Adrenal gland (tissue), 12 donors: ENCODE results near the gene PRDM15. TPM values are rescaled to one million over a fixed set of nuclear protein-coding genes. Genes with fewer than 3 reads are reported as not detected.

Experiments
- DNase-seq, 7 donors: peaks; one replicate each; pipeline ENCODE4 v3.0.0-alpha.2; 2019 to 2020
- H3K27ac ChIP-seq, 5 donors: fragments of 200-600 bp; sonication (generic) in 4 of 5; 1 replicate in 3 of 5; 2 replicates in 2 of 5; pipeline versions ENCODE4 v1.5.1 to v1.8.0; 2016 to 2020; ENCODE audit warnings: mild to moderate bottlenecking in 1 of 5
- H3K27me3 ChIP-seq: fragments of 200-600 bp; 2 replicates; pipeline ENCODE4 v1.8.0; 2021
- H3K36me3 ChIP-seq, 2 donors: fragments of 200-600 bp; replicated peaks in 1 of 2; 1 replicate in 1 of 2; 2 replicates in 1 of 2; pipeline versions ENCODE4 v1.5.1 to v1.8.0; 2018 to 2022
- H3K4me1 ChIP-seq, 2 donors: fragments of 200-600 bp; replicated peaks in 1 of 2; 1 replicate in 1 of 2; 2 replicates in 1 of 2; pipeline versions ENCODE4 v1.5.1 to v1.8.0; 2018 to 2021
- H3K4me3 ChIP-seq, 4 donors: fragments of 200-600 bp; sonication (generic) in 3 of 4; one replicate each; pipeline ENCODE4 v1.5.1; 2016 to 2018
- H3K9me3 ChIP-seq, 3 donors: fragments of 200-600 bp; sonication (generic) in 1 of 3; replicated peaks in 1 of 3; 1 replicate in 2 of 3; 2 replicates in 1 of 3; pipeline versions ENCODE4 v1.5.1 to v1.8.0; 2016 to 2021
- CTCF ChIP-seq, 6 experiments: fragments of 450-650 bp in 4 of 6; fragments of 200-600 bp in 2 of 6; sonication (generic) in 1 of 6; IDR thresholded peaks; 1 replicate in 5 of 6; 2 replicates in 1 of 6; pipeline versions ENCODE4 v1.5.1 to v1.8.0; 2016 to 2021; ENCODE audit warnings: antibody characterized with exemption in 6 of 6, mild to moderate bottlenecking in 2 of 6, moderate library complexity in 1 of 6
- POLR2A ChIP-seq, 2 donors: fragments of 450-650 bp; IDR thresholded peaks; one replicate each; pipeline ENCODE4 v1.6.1; 2017; ENCODE audit warnings: antibody characterized with exemption in 2 of 2, mild to moderate bottlenecking in 2 of 2, moderate library complexity in 1 of 2
- WGBS, 4 donors: extraction: QIAGEN DNeasy Blood & Tissue Kit in 2 of 4; methylation state at CpG; one replicate each; pipeline versions ENCODE4 v1.1.5 to v1.1.7; 2013 to 2017; 5-methylcytosine and 5-hydroxymethylcytosine counted together
- intact Hi-C, 2 donors: fragments of 100-400 bp; cut with DNase I; formaldehyde crosslinking; loops; one replicate each; pipeline versions ENCODE4 v1.14.1 to v1.15.0; 2022 to 2023
- polyA plus RNA-seq, 3 donors: library from polyadenylated mRNA; stranded (reverse); fragments of 200-250 nt in 2 of 3; fragments of 350-450 nt in 1 of 3; fragmentation: Illumina TruSeq in 1 of 3; extraction: RNeasy Lipid Tissue Mini Kit (QIAGEN cat#74804) in 1 of 3; gene quantifications; one replicate each; pipeline ENCODE4 v1.2.3, GENCODE V29; 2013 to 2014
- total RNA-seq, 9 donors: library from RNA; depleted of rRNA in 4 of 9; stranded (reverse); fragments of >200 nt in 4 of 9; fragments of 120-200 nt in 1 of 9; fragmentation: NEBNext Ultra II Directional in 1 of 9; extraction: Animal tissue kit (Norgen Biotek cat#: 25700) in 1 of 9; gene quantifications; one replicate each; pipeline versions ENCODE4 v1.1.0 to v1.2.4, GENCODE V29; 2013 to 2023
- donor health status: healthy with polysubstance abuse.
- donor health status: Bipolar disorder and iron deficiency.
- donor health status: DM: yes; HTN: yes; CAD: no.
- donor health status: DM: no; HTN: no; CAD: no.
- donor health status: DM: no; HTN: no; CAD: no.
- donor health status: DM: yes; HTN: yes; CAD: no.

PRDM15 gene
- total and polyA plus RNA-seq, 12 donors = 2.9 to 6.7 (median 4.0) TPM

GRCh38 chr21:41775149-41775472 lies 104.0 kb downstream of the PRDM15 start:
- intact Hi-C loops = loop anchor here (5.0 kb wide), 1 partner anchor 163 kb away; no protein-coding TSS in a partner anchor
- no peak for DNase-seq
- peaks cover 35% of the 10 kb centered on the region for H3K27me3 ChIP-seq

GRCh38 chr21:41774467-41775148 lies 104.5 kb downstream of the PRDM15 start:
- Histone ChIP-seq H3K4me1 (peaks cover 0 to 6% of the 10 kb centered on the region in 2 donors), H3K4me3 (no peak overlapping the region), H3K9me3 (no peaks in the 10 kb centered on the region), H3K27me3 (peaks cover 31% of the 10 kb centered on the region), H3K36me3 (no peaks in the 10 kb centered on the region), H3K27ac (no peak overlapping the region)
- intact Hi-C loops = loop anchor here (5.0 kb wide), 1 partner anchor 162 kb away; no protein-coding TSS in a partner anchor
- DNase-seq = no peak
- no peak for TF ChIP-seq CTCF (IDR thresholded peaks at IDR 0.05)
- no peak for TF ChIP-seq POLR2A (IDR thresholded peaks at IDR 0.05)
- 55 to 74% (median 63%) methylated on average over 10 of the region's 10 CpGs for WGBS, 4 donors

More at GRCh38 chr21:41775149-41775472, 104.0 kb downstream of the PRDM15 start:
- WGBS, 4 donors = 66 to 80% (median 71%) methylated on average over 2 to 3 of the region's 3 CpGs
- no peak for TF ChIP-seq CTCF (IDR thresholded peaks at IDR 0.05)
- no peak for TF ChIP-seq POLR2A (IDR thresholded peaks at IDR 0.05)
- H3K27ac ChIP-seq = no peak overlapping the region
- no peaks in the 10 kb centered on the region for H3K9me3 ChIP-seq
- peaks cover 0 to 6% of the 10 kb centered on the region in 2 donors for H3K4me1 ChIP-seq
- no peaks in the 10 kb centered on the region for H3K36me3 ChIP-seq
- no peak overlapping the region for H3K4me3 ChIP-seq

GRCh38 chr21:41772351-41773080 lies 106.6 kb downstream of the PRDM15 start:
- TF ChIP-seq CTCF (IDR thresholded peaks at IDR 0.05) (no peak), POLR2A (IDR thresholded peaks at IDR 0.05) (no peak)
- peaks cover 43% of the 10 kb centered on the region for H3K27me3 ChIP-seq
- no peaks in the 10 kb centered on the region for H3K9me3 ChIP-seq
- H3K4me3 ChIP-seq = no peak overlapping the region
- no peaks in the 10 kb centered on the region for H3K36me3 ChIP-seq
- intact Hi-C loops = no loop called here
- no peak overlapping the region for H3K27ac ChIP-seq
- no peak for DNase-seq
- 45 to 54% (median 49%) methylated on average over 16 of the region's 16 CpGs for WGBS, 4 donors
- H3K4me1 ChIP-seq = peaks cover 0 to 13% of the 10 kb centered on the region in 2 donors

GRCh38 chr21:41771625-41771945 lies 107.6 kb downstream of the PRDM15 start:
- H3K36me3 ChIP-seq = no peaks in the 10 kb centered on the region
- no peak for DNase-seq
- H3K9me3 ChIP-seq = no peaks in the 10 kb centered on the region
- intact Hi-C loops = no loop called here
- WGBS, 4 donors = 77 to 92% (median 82%) methylated on average over 4 to 7 of the region's 7 CpGs
- no peak overlapping the region for H3K4me3 ChIP-seq
- H3K4me1 ChIP-seq = peaks cover 0 to 17% of the 10 kb centered on the region in 2 donors
- no peak for TF ChIP-seq CTCF (IDR thresholded peaks at IDR 0.05)
- TF ChIP-seq POLR2A (IDR thresholded peaks at IDR 0.05) = no peak
- peaks cover 52% of the 10 kb centered on the region for H3K27me3 ChIP-seq
- no peak overlapping the region for H3K27ac ChIP-seq
